ENCODE measurements around the gene VGLL4.

- TF ChIP-seq REST (IDR thresholded peaks at IDR 0.05; ENCODE audit: borderline replicate concordance) (no peak), POLR2AphosphoS5 (IDR thresholded peaks at IDR 0.05) (no peak), CTCF (IDR thresholded peaks at IDR 0.05; ENCODE audit: poor library complexity, severe bottlenecking) (no peak), EZH2 (IDR thresholded peaks at IDR 0.05; ENCODE audit: borderline replicate concordance, insufficient read depth, low read length, poor library complexity, severe bottlenecking) (no peak), SMC3 (conservative IDR thresholded peaks at IDR 0.05; ENCODE audit: poor library complexity) (no peak)
Observed at GRCh38 chr3:11558918-11559815, 84.5 kb downstream of the VGLL4 start.
